HEK293 (cell line): ENCODE measurements around the gene OBSCN.

Experiments
- BCL11A ChIP-seq: fragments of 450-650 bp; formaldehyde crosslinking; IDR thresholded peaks from 2 replicates; pipeline ENCODE4 v1.5.1; 2016; ENCODE audit warnings: low read depth, missing biosample characterization, missing genetic modification characterization
- CTCF ChIP-seq: fragments of 450-650 bp; formaldehyde crosslinking; IDR thresholded peaks from 2 replicates; pipeline ENCODE4 v1.5.1; 2016; ENCODE audit warnings: missing biosample characterization, missing genetic modification characterization
- WT1 ChIP-seq: fragments of 450-650 bp; formaldehyde crosslinking; IDR thresholded peaks from 2 replicates; pipeline ENCODE4 v1.5.1; 2016; ENCODE audit warnings: missing biosample characterization, missing genetic modification characterization
- YY1 ChIP-seq: fragments of 450-650 bp; formaldehyde crosslinking; IDR thresholded peaks from 2 replicates; pipeline ENCODE4 v1.5.1; 2018; ENCODE audit warnings: missing biosample characterization, missing genetic modification characterization
- YY2 ChIP-seq: fragments of 450-650 bp; formaldehyde crosslinking; IDR thresholded peaks from 2 replicates; pipeline ENCODE4 v1.5.1; 2016; ENCODE audit warnings: missing biosample characterization, missing genetic modification characterization
- ZBTB49 ChIP-seq: fragments of 450-650 bp; formaldehyde crosslinking; IDR thresholded peaks from 2 replicates; pipeline ENCODE4 v1.5.1; 2016; ENCODE audit warnings: missing biosample characterization, missing genetic modification characterization, low read depth
- ZNF354C ChIP-seq: fragments of 450-650 bp; formaldehyde crosslinking; IDR thresholded peaks from 2 replicates; pipeline ENCODE4 v1.5.1; 2016; ENCODE audit warnings: missing biosample characterization, missing genetic modification characterization, low read depth, borderline replicate concordance
- ZNF785 ChIP-seq: fragments of 450-650 bp; formaldehyde crosslinking; IDR thresholded peaks from 2 replicates; pipeline ENCODE4 v1.5.1; 2016; ENCODE audit warnings: missing biosample characterization, missing genetic modification characterization
- TF ChIP-seq, protein P1 (sequence below): sonication (generic); formaldehyde crosslinking; IDR thresholded peaks from 2 replicates; pipeline ENCODE4 v1.8.1; 2022; ENCODE audit warnings: mild to moderate bottlenecking, moderate library complexity, missing genetic modification reagents

DNA sequence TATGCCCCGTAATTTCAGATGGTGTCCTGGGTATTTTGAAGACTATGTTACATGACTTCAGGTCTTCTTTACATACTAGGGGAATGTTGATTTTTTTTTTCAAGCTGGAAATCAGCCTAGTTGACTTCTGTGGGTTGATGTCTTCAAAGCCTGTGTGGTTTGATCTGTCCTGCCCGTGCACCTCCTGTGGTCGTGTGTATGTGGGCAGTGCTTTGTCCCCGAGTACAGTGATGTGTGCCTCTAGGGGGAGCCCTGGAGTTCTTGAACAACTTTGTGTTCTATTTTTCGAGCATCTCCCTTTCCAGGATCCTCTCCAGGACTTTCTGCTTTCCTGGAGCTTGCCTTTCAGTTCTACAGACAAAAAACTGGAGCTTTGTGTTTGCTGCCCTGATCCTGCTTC is 28.9 kb downstream of the OBSCN start:
- no peak for TF ChIP-seq CTCF (tag by site-specific recombination)
- TF ChIP-seq YY2 (tag by site-specific recombination), result no peak
- TF ChIP-seq ZNF785 (tag by site-specific recombination), result no peak
- no peak for TF ChIP-seq BCL11A (tag by site-specific recombination)
- no peak for TF ChIP-seq ZNF354C (tag by site-specific recombination)
- no peak for TF ChIP-seq ZBTB49
- no peak for TF ChIP-seq WT1
- TF ChIP-seq, protein P1, sequence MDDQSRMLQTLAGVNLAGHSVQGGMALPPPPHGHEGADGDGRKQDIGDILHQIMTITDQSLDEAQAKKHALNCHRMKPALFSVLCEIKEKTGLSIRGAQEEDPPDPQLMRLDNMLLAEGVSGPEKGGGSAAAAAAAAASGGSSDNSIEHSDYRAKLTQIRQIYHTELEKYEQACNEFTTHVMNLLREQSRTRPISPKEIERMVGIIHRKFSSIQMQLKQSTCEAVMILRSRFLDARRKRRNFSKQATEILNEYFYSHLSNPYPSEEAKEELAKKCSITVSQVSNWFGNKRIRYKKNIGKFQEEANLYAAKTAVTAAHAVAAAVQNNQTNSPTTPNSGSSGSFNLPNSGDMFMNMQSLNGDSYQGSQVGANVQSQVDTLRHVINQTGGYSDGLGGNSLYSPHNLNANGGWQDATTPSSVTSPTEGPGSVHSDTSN (CRISPR knock-in tag), result no peak
- no peak for TF ChIP-seq YY1 (tag by site-specific recombination)
